ENCODE measurements around the gene ANO2.

ANO2 gene

DNA sequence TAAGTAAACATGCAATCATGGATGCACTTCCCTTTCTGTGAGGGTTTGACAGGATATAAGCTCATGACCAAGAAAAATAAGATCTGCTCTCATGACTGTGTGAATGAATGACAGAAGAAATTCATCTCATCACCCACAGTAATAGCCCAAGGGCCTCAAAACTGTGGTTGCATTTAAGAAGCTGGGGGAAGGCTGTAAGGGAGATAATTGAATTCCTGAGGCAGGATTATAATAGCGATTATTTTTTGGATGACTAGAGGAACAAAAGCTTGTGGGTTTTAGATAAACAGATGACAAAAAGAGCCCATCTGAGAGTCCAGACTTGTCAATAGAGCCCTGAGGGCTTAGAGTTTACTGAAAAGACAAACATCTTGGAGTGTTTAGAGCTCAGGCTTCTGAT, 352.0 kb downstream of the ANO2 start:
- TF ChIP-seq, protein P1, sequence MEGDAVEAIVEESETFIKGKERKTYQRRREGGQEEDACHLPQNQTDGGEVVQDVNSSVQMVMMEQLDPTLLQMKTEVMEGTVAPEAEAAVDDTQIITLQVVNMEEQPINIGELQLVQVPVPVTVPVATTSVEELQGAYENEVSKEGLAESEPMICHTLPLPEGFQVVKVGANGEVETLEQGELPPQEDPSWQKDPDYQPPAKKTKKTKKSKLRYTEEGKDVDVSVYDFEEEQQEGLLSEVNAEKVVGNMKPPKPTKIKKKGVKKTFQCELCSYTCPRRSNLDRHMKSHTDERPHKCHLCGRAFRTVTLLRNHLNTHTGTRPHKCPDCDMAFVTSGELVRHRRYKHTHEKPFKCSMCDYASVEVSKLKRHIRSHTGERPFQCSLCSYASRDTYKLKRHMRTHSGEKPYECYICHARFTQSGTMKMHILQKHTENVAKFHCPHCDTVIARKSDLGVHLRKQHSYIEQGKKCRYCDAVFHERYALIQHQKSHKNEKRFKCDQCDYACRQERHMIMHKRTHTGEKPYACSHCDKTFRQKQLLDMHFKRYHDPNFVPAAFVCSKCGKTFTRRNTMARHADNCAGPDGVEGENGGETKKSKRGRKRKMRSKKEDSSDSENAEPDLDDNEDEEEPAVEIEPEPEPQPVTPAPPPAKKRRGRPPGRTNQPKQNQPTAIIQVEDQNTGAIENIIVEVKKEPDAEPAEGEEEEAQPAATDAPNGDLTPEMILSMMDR (IDR thresholded peaks at IDR 0.05; ENCODE audit: low read depth, low read length) = no peak
- H3K4me3 ChIP-seq (ENCODE audit: low read depth, low read length) = no peak overlapping the region

DNA sequence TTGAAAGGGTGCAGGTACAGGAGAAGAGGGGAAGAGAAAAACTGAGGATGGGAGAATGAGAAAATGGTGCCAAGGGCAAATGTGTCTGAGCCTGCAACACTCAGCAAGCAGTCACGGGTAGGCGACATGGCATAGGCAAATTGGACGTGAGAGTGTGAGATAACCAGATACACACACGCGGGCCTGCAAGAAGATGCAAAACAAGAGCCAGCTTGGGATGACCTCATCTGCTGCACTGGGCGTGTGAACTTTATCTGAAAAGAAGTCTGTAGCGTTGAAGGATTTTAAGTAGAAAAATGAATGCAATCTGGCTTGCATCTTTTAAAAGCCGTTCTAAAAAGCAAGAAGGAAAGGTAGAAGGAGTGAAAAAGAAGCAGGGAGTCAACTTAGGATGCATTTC, 352.7 kb downstream of the ANO2 start:
- TF ChIP-seq, protein P1 (IDR thresholded peaks at IDR 0.05; ENCODE audit: low read depth, low read length) = no peak
- no peak overlapping the region for H3K4me3 ChIP-seq (ENCODE audit: low read depth, low read length)

DNA sequence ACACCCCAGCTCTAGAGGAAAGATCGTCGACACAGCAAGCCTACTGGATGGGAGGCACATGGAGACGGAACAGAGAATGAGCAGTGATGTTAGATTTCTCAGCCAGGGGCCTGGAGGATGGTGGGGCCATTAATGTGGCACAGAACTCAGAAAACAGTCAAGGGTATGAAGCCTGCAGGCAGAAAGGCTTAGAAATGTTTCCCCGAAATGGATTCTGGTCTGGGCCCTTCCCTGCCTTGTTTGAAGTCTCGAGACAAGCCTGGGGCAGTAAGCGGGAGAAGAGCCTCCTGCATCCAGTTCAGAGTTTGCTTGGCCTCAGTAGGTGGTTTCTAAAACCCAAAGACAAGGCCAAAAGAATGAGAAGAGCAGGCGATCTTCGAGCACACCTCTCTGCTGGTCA, 354.7 kb downstream of the ANO2 start:
- TF ChIP-seq, protein P1 (IDR thresholded peaks at IDR 0.05; ENCODE audit: low read depth, low read length) = no peak
- H3K4me3 ChIP-seq (ENCODE audit: low read depth, low read length) = no peak overlapping the region

DNA sequence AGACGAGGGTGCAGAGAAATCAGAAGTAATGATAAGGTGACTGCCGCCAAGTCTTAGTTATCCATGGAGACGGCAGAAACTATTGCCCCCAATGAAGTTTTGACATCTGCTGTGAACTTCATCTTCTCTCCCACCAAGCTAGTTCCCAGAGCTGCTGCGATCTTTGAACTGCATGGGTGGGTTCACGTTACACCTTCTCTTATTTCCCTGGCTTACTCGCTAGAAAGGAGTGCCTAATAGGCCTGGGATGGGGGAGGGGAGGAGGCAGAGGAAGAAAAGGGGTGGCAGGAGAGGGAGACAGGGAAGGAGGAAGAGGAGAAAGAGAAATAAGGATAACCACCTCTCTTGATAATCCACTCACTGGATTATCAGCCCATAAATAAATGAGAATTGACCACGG, 356.0 kb downstream of the ANO2 start:
- no peak overlapping the region for H3K4me3 ChIP-seq (ENCODE audit: low read depth, low read length)
- TF ChIP-seq, protein P1 (IDR thresholded peaks at IDR 0.05; ENCODE audit: low read depth, low read length) = no peak

DNA sequence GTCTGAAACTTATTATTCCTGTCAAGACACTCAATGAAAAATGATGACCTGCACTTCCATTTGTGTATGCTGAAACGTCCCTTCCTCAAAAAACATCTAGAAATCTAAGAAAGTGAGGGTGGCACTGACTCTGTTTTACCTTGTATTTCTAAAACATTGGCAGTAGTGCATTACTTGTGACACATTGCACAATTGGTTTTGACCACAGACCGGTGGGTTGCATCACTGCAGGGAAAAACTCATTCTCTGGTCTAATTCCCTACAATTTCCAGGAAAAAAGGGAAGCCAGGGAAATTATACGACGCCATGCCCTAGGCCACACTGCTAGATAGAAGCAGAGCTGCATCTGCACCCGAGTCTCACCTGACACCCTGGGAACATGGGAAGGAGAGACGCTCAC, 356.5 kb downstream of the ANO2 start:
- TF ChIP-seq, protein P1 (IDR thresholded peaks at IDR 0.05; ENCODE audit: low read depth, low read length) = no peak
- H3K4me3 ChIP-seq (ENCODE audit: low read depth, low read length) = no peak overlapping the region

DNA sequence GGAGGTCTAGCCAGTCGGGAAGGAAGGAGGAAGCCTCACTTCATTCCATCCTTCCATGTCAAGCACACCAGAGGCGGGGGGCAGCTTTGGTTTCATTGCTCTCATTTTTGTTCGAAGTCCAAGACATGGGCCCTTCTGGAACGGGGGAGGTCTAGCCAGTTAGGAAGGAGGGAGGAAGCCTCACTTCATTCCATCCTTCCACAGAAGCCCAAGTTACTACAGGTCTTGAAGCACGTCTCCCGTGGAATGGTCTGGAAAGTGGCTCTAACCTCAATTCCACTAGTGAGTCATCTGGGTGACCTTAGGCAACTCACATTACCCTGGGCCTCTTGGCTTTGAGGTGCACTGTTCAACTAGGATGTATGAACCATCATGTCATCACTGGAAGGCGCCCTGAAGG, 356.9 kb downstream of the ANO2 start:
- TF ChIP-seq, protein P1 (IDR thresholded peaks at IDR 0.05; ENCODE audit: low read depth, low read length) = no peak
- H3K4me3 ChIP-seq (ENCODE audit: low read depth, low read length) = no peak overlapping the region

DNA sequence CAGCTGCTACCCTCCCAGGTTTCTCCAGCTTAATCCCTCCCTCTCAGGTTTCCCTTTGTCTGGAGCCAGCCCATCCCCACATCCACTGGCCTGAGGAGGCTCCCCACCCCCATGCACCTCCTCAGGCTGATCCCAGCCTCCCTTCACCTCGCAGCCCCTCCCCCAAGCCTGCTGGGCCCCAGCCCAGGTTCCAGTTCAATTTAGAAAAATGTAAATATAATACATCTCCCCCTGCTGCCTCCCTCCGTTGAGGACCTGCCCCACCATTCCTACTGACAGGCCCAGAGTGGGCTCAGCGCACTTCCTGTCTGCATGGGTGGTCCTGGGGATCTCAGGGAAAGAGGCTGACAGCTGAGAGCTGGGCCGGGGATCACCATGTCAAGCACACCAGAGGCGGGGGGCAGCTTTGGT, 357.3 kb downstream of the ANO2 start:
- TF ChIP-seq, protein P1 (IDR thresholded peaks at IDR 0.05; ENCODE audit: low read depth, low read length) = no peak
- H3K4me3 ChIP-seq (ENCODE audit: low read depth, low read length) = no peak overlapping the region
